Measurements from ENCODE around the gene SAMD1. TPM values are rescaled to one million over a fixed set of nuclear protein-coding genes. Genes with fewer than 3 reads are reported as not detected.
A peak's percentile ranks its signal among the peaks of the same experiment; 100 is the strongest.

Gene SAMD1
- total RNA-seq, 2 donors from 2014 or later = 24.8 to 25.3 TPM

- no peak overlapping the region for H3K27ac Mint-ChIP-seq
- no peak overlapping the region for H3K4me3 Mint-ChIP-seq
- peaks cover under 1% of the 10 kb centered on the region for H3K4me1 Mint-ChIP-seq
- no peaks in the 10 kb centered on the region for H3K27me3 Mint-ChIP-seq
- no peak for DNase-seq
- H3K36me3 Mint-ChIP-seq (ENCODE audit: low read depth) = no peaks in the 10 kb centered on the region
- H3K9me3 ChIP-seq (ENCODE audit: control insufficient read depth, low read length, poor library complexity, severe bottlenecking) = no peaks in the 10 kb centered on the region
- no peak for ATAC-seq
Observed at GRCh38 chr19:14107581-14108461, 17.3 kb upstream of the SAMD1 start.

GRCh38 chr19:14106840-14107239 is 16.3 kb upstream of the SAMD1 start:
- ATAC-seq (no peak), DNase-seq (no peak)
- no peaks in the 10 kb centered on the region for H3K36me3 Mint-ChIP-seq (ENCODE audit: low read depth)
- H3K4me3 Mint-ChIP-seq = no peak overlapping the region
- no peaks in the 10 kb centered on the region for H3K9me3 ChIP-seq (ENCODE audit: control insufficient read depth, low read length, poor library complexity, severe bottlenecking)
- H3K27ac Mint-ChIP-seq = no peak overlapping the region
- H3K27me3 Mint-ChIP-seq = no peaks in the 10 kb centered on the region
- H3K4me1 Mint-ChIP-seq = no peaks in the 10 kb centered on the region

DNA sequence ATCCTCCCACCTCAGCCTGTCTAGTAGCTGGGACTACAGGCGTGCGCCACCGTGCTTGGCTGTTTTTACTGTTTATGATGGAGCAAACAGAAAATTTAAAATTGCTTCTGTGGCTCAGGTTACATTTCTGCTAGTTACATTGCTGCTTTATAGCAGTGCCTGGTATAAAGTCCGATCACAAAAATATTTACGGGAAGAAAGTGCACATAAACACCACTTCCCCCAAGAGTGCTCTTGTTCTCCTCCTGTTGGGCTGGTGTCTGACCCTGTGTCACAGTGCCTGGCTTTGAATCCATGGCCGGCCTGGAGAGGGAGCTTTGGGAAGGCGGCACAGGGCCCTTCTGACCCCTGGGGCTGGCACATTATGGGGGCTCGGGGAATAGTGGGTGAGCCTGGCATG is 15.1 kb upstream of the SAMD1 start:
- DNase-seq (no peak), ATAC-seq (no peak)
- Mint-ChIP-seq H3K4me3 (no peak overlapping the region), H3K27me3 (no peaks in the 10 kb centered on the region), H3K27ac (no peak overlapping the region), H3K4me1 (no peaks in the 10 kb centered on the region), H3K36me3 (ENCODE audit: low read depth) (no peaks in the 10 kb centered on the region)
- H3K9me3 ChIP-seq (ENCODE audit: control insufficient read depth, low read length, poor library complexity, severe bottlenecking) = no peaks in the 10 kb centered on the region

DNA sequence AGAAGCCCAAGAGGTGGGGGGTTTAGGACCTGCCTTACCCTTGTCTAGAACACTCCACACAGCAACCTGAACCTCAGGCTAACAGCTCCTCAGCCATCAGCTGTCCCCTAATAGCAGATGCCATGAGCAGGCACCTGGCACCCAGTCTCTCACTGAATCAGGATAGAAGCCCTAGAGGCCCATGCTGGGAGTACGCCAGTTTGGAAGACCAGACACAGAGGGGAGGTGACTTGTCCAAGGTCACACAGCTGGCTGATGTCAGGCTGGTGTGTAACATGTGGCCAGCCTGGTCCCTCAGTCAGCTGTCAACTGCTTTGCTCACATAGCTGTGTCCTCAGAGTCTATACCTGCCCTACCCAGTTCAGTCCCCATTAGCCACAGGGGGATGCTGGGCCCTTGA is 12.8 kb upstream of the SAMD1 start:
- no peak overlapping the region for H3K4me3 Mint-ChIP-seq

GRCh38 chr19:14102756-14103155 is 12.2 kb upstream of the SAMD1 start:
- ATAC-seq = no peak
- no peaks in the 10 kb centered on the region for H3K9me3 ChIP-seq (ENCODE audit: control insufficient read depth, low read length, poor library complexity, severe bottlenecking)
- H3K27me3 Mint-ChIP-seq = no peaks in the 10 kb centered on the region
- no peak overlapping the region for H3K27ac Mint-ChIP-seq
- no peaks in the 10 kb centered on the region for H3K36me3 Mint-ChIP-seq (ENCODE audit: low read depth)
- H3K4me3 Mint-ChIP-seq = no peak overlapping the region
- DNase-seq = no peak
- no peaks in the 10 kb centered on the region for H3K4me1 Mint-ChIP-seq

More for the DNA sequence above, 12.8 kb upstream of the SAMD1 start:
- H3K27ac Mint-ChIP-seq = no peak overlapping the region
- no peaks in the 10 kb centered on the region for H3K9me3 ChIP-seq (ENCODE audit: control insufficient read depth, low read length, poor library complexity, severe bottlenecking)
- no peaks in the 10 kb centered on the region for H3K27me3 Mint-ChIP-seq
- no peak for ATAC-seq
- no peak for DNase-seq
- H3K36me3 Mint-ChIP-seq (ENCODE audit: low read depth) = no peaks in the 10 kb centered on the region
- no peaks in the 10 kb centered on the region for H3K4me1 Mint-ChIP-seq

DNA sequence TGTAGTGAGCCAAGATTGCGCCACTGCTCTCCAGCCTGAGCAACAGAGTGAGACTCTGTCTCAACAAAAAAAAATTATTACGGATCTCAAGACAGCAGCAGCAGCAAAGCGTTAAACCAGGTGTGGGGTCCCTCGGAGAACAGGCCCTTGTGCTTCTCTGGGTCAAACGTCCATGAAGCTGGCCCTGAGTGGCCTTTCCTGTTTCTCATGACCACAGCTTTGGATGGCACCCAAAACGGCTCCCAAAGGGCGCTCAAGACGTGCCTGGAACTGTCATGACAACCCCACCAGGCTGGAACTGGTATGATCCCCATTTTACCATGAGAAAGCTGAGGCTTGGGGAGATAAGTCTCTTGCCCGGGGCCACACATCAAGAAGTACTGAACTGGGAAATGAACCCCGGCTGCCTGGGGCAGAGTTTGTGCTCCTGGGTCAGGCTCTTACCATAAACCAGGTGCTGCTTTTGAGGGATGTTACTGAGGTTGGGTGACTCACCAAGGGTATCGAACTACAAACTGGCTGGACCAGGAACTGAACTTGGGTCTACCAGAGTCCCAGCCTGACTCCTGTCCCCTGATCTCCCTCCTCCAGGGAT is 11.6 kb upstream of the SAMD1 start:
- Mint-ChIP-seq H3K36me3 (ENCODE audit: low read depth) (no peaks in the 10 kb centered on the region), H3K27ac (no peak overlapping the region), H3K4me3 (no peak overlapping the region), H3K4me1 (no peaks in the 10 kb centered on the region), H3K27me3 (no peaks in the 10 kb centered on the region)
- ATAC-seq (no peak), DNase-seq (no peak)
- H3K9me3 ChIP-seq (ENCODE audit: control insufficient read depth, low read length, poor library complexity, severe bottlenecking) = no peaks in the 10 kb centered on the region

DNA sequence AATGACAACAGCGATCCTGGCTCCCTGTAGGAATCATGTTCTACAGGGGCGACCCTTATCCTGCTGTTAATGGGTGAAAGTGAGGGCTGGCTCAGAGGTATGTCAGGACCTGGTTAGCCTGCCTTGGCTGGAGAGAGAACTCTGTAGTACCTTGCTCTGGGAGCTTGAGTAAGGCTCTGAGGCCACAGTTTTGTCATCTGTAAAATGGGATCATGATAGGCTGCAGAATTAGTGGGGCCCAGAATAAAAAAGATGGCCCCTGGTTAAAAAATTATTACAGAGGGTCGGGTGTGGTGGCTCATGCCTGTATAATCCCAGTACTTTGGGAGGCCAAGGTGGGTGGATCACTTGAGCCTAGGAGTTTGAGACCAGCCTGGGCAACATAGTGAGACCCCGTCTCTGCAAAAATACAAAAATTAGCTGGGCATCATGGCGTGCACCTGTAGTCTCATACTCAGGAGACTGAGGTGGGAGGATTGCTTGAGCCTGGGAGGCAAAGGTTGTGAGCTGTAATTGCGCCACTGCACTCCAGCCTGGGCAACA is 10.5 kb upstream of the SAMD1 start:
- no peak overlapping the region for H3K27ac Mint-ChIP-seq
- no peaks in the 10 kb centered on the region for H3K27me3 Mint-ChIP-seq
- no peaks in the 10 kb centered on the region for H3K36me3 Mint-ChIP-seq (ENCODE audit: low read depth)
- DNase-seq = no peak
- H3K4me1 Mint-ChIP-seq = no peaks in the 10 kb centered on the region
- no peak overlapping the region for H3K4me3 Mint-ChIP-seq
- no peak for ATAC-seq
- H3K9me3 ChIP-seq (ENCODE audit: control insufficient read depth, low read length, poor library complexity, severe bottlenecking) = no peaks in the 10 kb centered on the region

GRCh38 chr19:14097532-14098151 is 7.1 kb upstream of the SAMD1 start:
- no peaks in the 10 kb centered on the region for H3K27me3 Mint-ChIP-seq
- H3K4me1 Mint-ChIP-seq = no peaks in the 10 kb centered on the region
- no peaks in the 10 kb centered on the region for H3K9me3 ChIP-seq (ENCODE audit: control insufficient read depth, low read length, poor library complexity, severe bottlenecking)
- no peaks in the 10 kb centered on the region for H3K36me3 Mint-ChIP-seq (ENCODE audit: low read depth)
- no peak for DNase-seq
- ATAC-seq = no peak
- no peak overlapping the region for H3K4me3 Mint-ChIP-seq
- H3K27ac Mint-ChIP-seq = no peak overlapping the region

DNA sequence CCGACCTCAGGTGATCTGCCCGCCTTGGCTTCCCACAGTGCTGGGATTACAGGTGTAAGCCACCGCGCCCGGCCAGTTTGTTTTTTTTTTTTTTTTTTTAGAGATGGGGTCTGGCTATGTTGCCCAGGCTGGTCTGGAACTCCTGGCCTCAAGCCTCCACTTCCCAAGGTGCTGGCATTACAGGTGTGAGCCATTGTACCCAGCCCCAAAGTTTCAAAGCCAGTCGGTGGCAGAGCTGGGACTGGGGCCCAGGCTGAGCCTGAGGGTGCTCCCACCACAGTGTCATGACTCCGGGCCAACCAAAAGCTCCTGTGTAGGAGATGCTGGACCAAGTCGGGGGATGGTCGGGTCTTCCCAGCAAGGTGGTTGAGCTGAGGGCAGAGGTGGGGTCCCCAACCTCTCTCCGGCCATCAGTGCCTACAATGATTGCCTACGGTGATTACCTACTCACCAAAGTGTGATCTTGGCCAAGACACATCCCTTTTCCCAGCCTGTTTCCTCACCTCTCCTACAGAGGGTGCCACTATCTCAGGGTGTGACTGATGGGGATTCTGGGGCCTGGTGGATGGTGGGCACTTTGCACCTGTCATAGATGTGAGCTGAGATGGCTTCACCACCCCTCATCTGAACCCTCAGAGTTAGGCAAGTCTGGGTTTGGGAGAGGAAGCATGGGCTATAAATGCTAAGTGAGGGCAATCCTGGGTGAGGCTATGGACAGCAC is 5.9 kb upstream of the SAMD1 start:
- DNase-seq (no peak), ATAC-seq (no peak)
- Mint-ChIP-seq H3K27ac (no peak overlapping the region), H3K4me3 (no peak overlapping the region), H3K4me1 (peaks cover 7% of the 10 kb centered on the region), H3K27me3 (no peaks in the 10 kb centered on the region), H3K36me3 (ENCODE audit: low read depth) (no peaks in the 10 kb centered on the region)
- no peaks in the 10 kb centered on the region for H3K9me3 ChIP-seq (ENCODE audit: control insufficient read depth, low read length, poor library complexity, severe bottlenecking)

GRCh38 chr19:14094854-14095253 is 4.3 kb upstream of the SAMD1 start:
- H3K36me3 Mint-ChIP-seq (ENCODE audit: low read depth) = no peaks in the 10 kb centered on the region
- H3K9me3 ChIP-seq (ENCODE audit: control insufficient read depth, low read length, poor library complexity, severe bottlenecking) = no peaks in the 10 kb centered on the region
- H3K27me3 Mint-ChIP-seq = no peaks in the 10 kb centered on the region
- ATAC-seq = no peak
- no peak overlapping the region for H3K27ac Mint-ChIP-seq
- no peak for DNase-seq
- H3K4me1 Mint-ChIP-seq = peaks cover 8% of the 10 kb centered on the region
- H3K4me3 Mint-ChIP-seq = no peak overlapping the region

GRCh38 chr19:14093117-14093823 is 2.7 kb upstream of the SAMD1 start:
- DNase-seq (no peak), ATAC-seq (no peak)
- Mint-ChIP-seq H3K4me3 (peak overlapping the region; percentile 22), H3K4me1 (peaks cover 12% of the 10 kb centered on the region), H3K27ac (no peak overlapping the region), H3K36me3 (ENCODE audit: low read depth) (peaks cover 3% of the 10 kb centered on the region), H3K27me3 (no peaks in the 10 kb centered on the region)
- no peaks in the 10 kb centered on the region for H3K9me3 ChIP-seq (ENCODE audit: control insufficient read depth, low read length, poor library complexity, severe bottlenecking)

GRCh38 chr19:14091813-14092462 is 1.4 kb upstream of the SAMD1 start:
- H3K27ac Mint-ChIP-seq = peak overlapping the region; percentile 95
- peaks cover 3% of the 10 kb centered on the region for H3K36me3 Mint-ChIP-seq (ENCODE audit: low read depth)
- ATAC-seq = no peak
- H3K27me3 Mint-ChIP-seq = no peaks in the 10 kb centered on the region
- no peak for DNase-seq
- no peaks in the 10 kb centered on the region for H3K9me3 ChIP-seq (ENCODE audit: control insufficient read depth, low read length, poor library complexity, severe bottlenecking)
- peak overlapping the region; percentile 98 for H3K4me3 Mint-ChIP-seq
- peaks cover 12% of the 10 kb centered on the region for H3K4me1 Mint-ChIP-seq
